ENCODE results near the gene TPI1. TPM values are rescaled to one million over a fixed set of nuclear protein-coding genes. Genes with fewer than 3 reads are reported as not detected.

TPI1 gene
- total and polyA plus RNA-seq, 10 donors: 218 to 471 (median 294) TPM

GRCh38 chr12:6854036-6854435, 13.3 kb upstream of the TPI1 start:
- intact Hi-C loops (cut with DNase I; ENCODE audit: low total_unique reads): loop anchor here (10.0 kb wide), 1 partner anchor 289 kb away; the partner anchor contains the start of gene NOP2
- Histone ChIP-seq H3K36me3 (peaks cover 10 to 48% (median 37%) of the 10 kb centered on the region in 6 donors), H3K9me3 (no peaks in the 10 kb centered on the region), H3K27ac (peak overlapping the region in 3 of 8 donors; percentile 95 to 98 (median 98)), H3K4me3 (no peak overlapping the region), H3K27me3 (replicated peaks in 1 of 7) (no peaks in the 10 kb centered on the region), H3K4me1 (peaks cover 14 to 45% (median 25%) of the 10 kb centered on the region in 6 donors)
- TF ChIP-seq POLR2A (IDR thresholded peaks at IDR 0.05) (no peak), CTCF (IDR thresholded peaks at IDR 0.05 in 8 of 11, conservative IDR thresholded peaks at IDR 0.05 in 3 of 11) (no peak), POLR2AphosphoS5 (IDR thresholded peaks at IDR 0.05) (no peak)
- no peak for DNase-seq
- WGBS, 5 donors: 68 to 88% (median 83%) methylated on average over 6 of the region's 6 CpGs

- Histone ChIP-seq H3K27me3 (replicated peaks in 1 of 7) (no peaks in the 10 kb centered on the region), H3K27ac (peak overlapping the region in 1 of 8 donors; percentile 25), H3K4me3 (no peak overlapping the region), H3K9me3 (no peaks in the 10 kb centered on the region), H3K4me1 (peaks cover 14 to 35% (median 24%) of the 10 kb centered on the region in 6 donors), H3K36me3 (peaks cover 10 to 55% (median 50%) of the 10 kb centered on the region in 6 donors)
- WGBS, 5 donors: 92 to 93% (median 92%) methylated on average over 14 of the region's 14 CpGs
- TF ChIP-seq POLR2AphosphoS5 (IDR thresholded peaks at IDR 0.05) (no peak), POLR2A (IDR thresholded peaks at IDR 0.05) (no peak), CTCF (IDR thresholded peaks at IDR 0.05 in 8 of 11, conservative IDR thresholded peaks at IDR 0.05 in 3 of 11) (no peak)
- no peak for DNase-seq
- intact Hi-C loops (cut with DNase I; ENCODE audit: low total_unique reads): loop anchor here (10.0 kb wide), 1 partner anchor 291 kb away; the partner anchor contains the start of gene NOP2
Measured at GRCh38 chr12:6855322-6855721, 12.0 kb upstream of the TPI1 start.

- H3K9me3 ChIP-seq: no peaks in the 10 kb centered on the region
- H3K27me3 ChIP-seq (replicated peaks in 1 of 7): no peaks in the 10 kb centered on the region
- intact Hi-C loops (cut with DNase I; ENCODE audit: low total_unique reads): loop anchor here (10.0 kb wide), 1 partner anchor 294 kb away; the partner anchor contains the start of gene NOP2
- H3K36me3 ChIP-seq: peaks cover 10 to 90% (median 83%) of the 10 kb centered on the region in 6 donors
- H3K27ac ChIP-seq: no peak overlapping the region
- DNase-seq: no peak
- 96 to 100% (median 98%) methylated on average over 2 of the region's 2 CpGs for WGBS, 5 donors
- TF ChIP-seq CTCF (IDR thresholded peaks at IDR 0.05 in 8 of 11, conservative IDR thresholded peaks at IDR 0.05 in 3 of 11): no peak
- no peak for TF ChIP-seq POLR2AphosphoS5 (IDR thresholded peaks at IDR 0.05)
- no peak for TF ChIP-seq POLR2A (IDR thresholded peaks at IDR 0.05)
- H3K4me1 ChIP-seq: peaks cover 0 to 10% (median 2%) of the 10 kb centered on the region in 6 donors
- no peak overlapping the region for H3K4me3 ChIP-seq
Measured at GRCh38 chr12:6858799-6859198, 8.5 kb upstream of the TPI1 start.

- no peak overlapping the region for H3K4me3 ChIP-seq
- TF ChIP-seq POLR2AphosphoS5 (IDR thresholded peaks at IDR 0.05) (no peak), POLR2A (IDR thresholded peaks at IDR 0.05) (no peak), CTCF (IDR thresholded peaks at IDR 0.05 in 8 of 11, conservative IDR thresholded peaks at IDR 0.05 in 3 of 11) (no peak)
- H3K27ac ChIP-seq: no peak overlapping the region
- 92 to 99% (median 96%) methylated on average over 9 of the region's 9 CpGs for WGBS, 5 donors
- DNase-seq: no peak
- H3K9me3 ChIP-seq: no peaks in the 10 kb centered on the region
- peaks cover 10 to 100% (median 94%) of the 10 kb centered on the region in 6 donors for H3K36me3 ChIP-seq
- intact Hi-C loops (cut with DNase I; ENCODE audit: low total_unique reads): loop anchor here (10.0 kb wide), 1 partner anchor 105 kb away; no protein-coding TSS in a partner anchor
- no peaks in the 10 kb centered on the region for H3K4me1 ChIP-seq
- no peaks in the 10 kb centered on the region for H3K27me3 ChIP-seq (replicated peaks in 1 of 7)
Measured at GRCh38 chr12:6860116-6860515, 7.2 kb upstream of the TPI1 start.
